Left lung (tissue), 10 donors: ENCODE measurements around the gene CDC42BPA. TPM values are rescaled to one million over a fixed set of nuclear protein-coding genes. Genes with fewer than 3 reads are reported as not detected.

ENCODE experiments used
- ATAC-seq: fragments of 200-7000 bp; cut with Tn5 transposase; one replicate; pipeline ENCODE4 v1.9.1; 2020; ENCODE audit warnings: moderate library complexity
- DNase-seq, 4 donors: peaks; one replicate each; pipeline ENCODE4 v3.0.0-alpha.2; 2013 to 2020
- H3K27ac ChIP-seq, 2 donors: fragments of 200-600 bp; sonication (generic) in 1 of 2; one replicate each; pipeline versions ENCODE4 v1.5.0 to v1.8.0; 2020 to 2021
- H3K27me3 ChIP-seq, 2 donors: fragments of 200-600 bp; sonication (generic) in 1 of 2; one replicate each; pipeline versions ENCODE4 v1.5.0 to v1.8.0; 2020 to 2021
- H3K36me3 ChIP-seq, 2 donors: fragments of 200-600 bp; sonication (generic) in 1 of 2; one replicate each; pipeline versions ENCODE4 v1.5.0 to v1.8.0; 2020 to 2021
- H3K4me1 ChIP-seq, 2 donors: fragments of 200-600 bp; one replicate each; pipeline ENCODE4 v1.8.0; 2021
- H3K4me3 ChIP-seq, 2 donors: fragments of 200-600 bp; sonication (generic) in 1 of 2; one replicate each; pipeline versions ENCODE4 v1.5.0 to v1.8.0; 2020 to 2021; ENCODE audit warnings: mild to moderate bottlenecking in 1 of 2
- H3K9me3 ChIP-seq, 2 donors: fragments of 200-600 bp; sonication (generic) in 1 of 2; one replicate each; pipeline versions ENCODE4 v1.5.0 to v1.8.0; 2020 to 2021
- intact Hi-C, 2 donors: fragments of 100-400 bp; cut with DNase I; formaldehyde crosslinking; loops; one replicate each; pipeline versions ENCODE4 v1.11.2 to v1.14.2; 2022
- polyA plus RNA-seq, 6 donors: library from polyadenylated mRNA; unstranded; fragments of 120-200 nt; gene quantifications; one replicate each; pipeline ENCODE4 v1.2.1, GENCODE V29; 2013; ENCODE audit not compliant: insufficient read length in 6 of 6
- total RNA-seq, 2 donors: library from RNA; stranded (reverse); fragmentation: NEBNext Ultra II Directional; extraction: Animal tissue kit (Norgen Biotek cat#: 25700); gene quantifications; one replicate each; pipeline ENCODE4 v1.2.1, GENCODE V29; 2021
- TF ChIP-seq, protein P1 (sequence below), 2 donors: fragments of 200-600 bp; sonication (generic) in 1 of 2; IDR thresholded peaks; one replicate each; pipeline versions ENCODE4 v1.5.0 to v1.8.0; 2021; ENCODE audit warnings: antibody characterized with exemption in 2 of 2
- donor health status: DM: no; HTN: yes; CAD: no.
- donor health status: DM: no; HTN: no; CAD: no.

The CDC42BPA gene
- total and polyA plus RNA-seq, 8 donors, result 35.8 to 49.0 (median 43.4) TPM

DNA sequence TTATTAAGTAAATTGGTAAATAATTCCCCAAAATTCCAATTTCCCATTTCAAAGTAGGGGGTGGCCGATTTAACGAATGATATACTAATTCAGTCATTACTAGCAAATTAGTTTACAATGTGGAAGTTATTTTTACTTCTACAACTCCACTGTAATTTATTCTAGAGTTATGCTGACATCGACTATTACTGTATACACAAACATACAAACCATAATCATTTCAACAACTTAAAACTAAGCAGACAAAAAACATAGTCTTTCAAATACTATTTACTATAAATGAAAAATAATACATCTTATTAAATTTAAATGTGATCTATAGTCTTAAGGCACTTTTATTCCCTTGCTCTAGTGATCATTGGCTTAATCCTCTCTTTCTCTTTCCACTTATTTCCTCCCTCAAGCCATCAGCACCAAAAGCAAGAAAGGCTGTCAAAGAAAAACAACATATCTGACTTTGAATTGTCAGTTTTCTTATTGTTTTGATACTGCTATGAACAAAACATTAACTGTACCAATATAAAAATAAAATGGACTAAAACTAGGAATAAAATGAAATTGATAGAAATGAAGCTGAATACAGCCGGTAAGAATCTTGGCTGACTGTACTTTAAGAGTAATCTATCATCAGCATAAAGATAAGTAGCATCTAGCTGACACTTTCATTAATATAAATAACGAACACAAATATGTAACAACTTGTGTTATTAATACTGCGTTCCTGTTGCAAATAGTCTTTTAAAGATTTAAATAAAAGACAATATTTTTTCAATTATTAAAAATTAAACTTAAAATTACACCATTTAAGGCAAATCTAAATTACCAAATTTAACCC is 4.1 kb downstream of the CDC42BPA start:
- ATAC-seq, result no peak
- TF ChIP-seq, protein P1, sequence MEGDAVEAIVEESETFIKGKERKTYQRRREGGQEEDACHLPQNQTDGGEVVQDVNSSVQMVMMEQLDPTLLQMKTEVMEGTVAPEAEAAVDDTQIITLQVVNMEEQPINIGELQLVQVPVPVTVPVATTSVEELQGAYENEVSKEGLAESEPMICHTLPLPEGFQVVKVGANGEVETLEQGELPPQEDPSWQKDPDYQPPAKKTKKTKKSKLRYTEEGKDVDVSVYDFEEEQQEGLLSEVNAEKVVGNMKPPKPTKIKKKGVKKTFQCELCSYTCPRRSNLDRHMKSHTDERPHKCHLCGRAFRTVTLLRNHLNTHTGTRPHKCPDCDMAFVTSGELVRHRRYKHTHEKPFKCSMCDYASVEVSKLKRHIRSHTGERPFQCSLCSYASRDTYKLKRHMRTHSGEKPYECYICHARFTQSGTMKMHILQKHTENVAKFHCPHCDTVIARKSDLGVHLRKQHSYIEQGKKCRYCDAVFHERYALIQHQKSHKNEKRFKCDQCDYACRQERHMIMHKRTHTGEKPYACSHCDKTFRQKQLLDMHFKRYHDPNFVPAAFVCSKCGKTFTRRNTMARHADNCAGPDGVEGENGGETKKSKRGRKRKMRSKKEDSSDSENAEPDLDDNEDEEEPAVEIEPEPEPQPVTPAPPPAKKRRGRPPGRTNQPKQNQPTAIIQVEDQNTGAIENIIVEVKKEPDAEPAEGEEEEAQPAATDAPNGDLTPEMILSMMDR (IDR thresholded peaks at IDR 0.05), result no peak
- H3K27ac ChIP-seq, result no peak overlapping the region
- no peak for DNase-seq
- peaks cover 0 to 24% of the 10 kb centered on the region in 2 donors for H3K27me3 ChIP-seq
- intact Hi-C loops, result no loop called here
- H3K4me3 ChIP-seq, result peak overlapping the region in 1 of 2 donors; percentile 59
- H3K4me1 ChIP-seq, result peaks cover 0 to 5% of the 10 kb centered on the region in 2 donors
- no peaks in the 10 kb centered on the region for H3K9me3 ChIP-seq
- no peaks in the 10 kb centered on the region for H3K36me3 ChIP-seq

DNA sequence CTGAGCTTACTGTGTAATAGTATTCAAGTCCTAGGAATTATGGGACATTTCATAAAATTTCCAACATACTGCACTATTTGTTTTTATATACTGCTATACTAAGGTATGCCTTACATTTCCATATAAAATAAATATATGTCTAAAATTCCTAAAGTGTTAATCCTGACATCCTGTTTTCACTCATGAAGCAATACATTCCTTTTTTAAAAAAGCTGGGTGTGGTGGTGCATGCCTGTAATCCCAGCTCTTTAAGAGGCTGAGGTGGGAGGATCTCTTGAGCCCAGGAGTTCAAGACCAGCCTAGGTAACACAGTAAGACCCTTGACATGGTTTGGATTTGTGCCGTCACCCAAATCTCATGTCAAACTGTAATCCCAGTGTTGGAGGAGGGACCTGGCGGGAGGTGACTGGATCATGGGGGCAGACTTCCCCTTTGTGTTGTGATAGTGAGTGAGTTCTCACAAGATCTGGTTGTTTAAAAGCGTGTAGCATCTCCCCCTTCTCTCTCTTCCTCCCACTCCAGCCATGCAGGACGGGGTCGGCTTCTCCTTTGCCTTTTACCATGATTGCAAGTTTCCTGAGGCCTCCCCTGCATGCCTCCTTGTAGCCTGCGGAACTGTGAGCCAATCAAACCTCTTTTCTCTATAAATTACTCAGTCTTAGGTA is 5.8 kb downstream of the CDC42BPA start:
- Histone ChIP-seq H3K36me3 (no peaks in the 10 kb centered on the region), H3K27ac (no peak overlapping the region), H3K27me3 (peaks cover 0 to 6% of the 10 kb centered on the region in 2 donors), H3K9me3 (no peaks in the 10 kb centered on the region), H3K4me3 (no peak overlapping the region), H3K4me1 (peaks cover 0 to 12% of the 10 kb centered on the region in 2 donors)
- DNase-seq, result no peak
- intact Hi-C loops, result no loop called here
- no peak for ATAC-seq
- TF ChIP-seq, protein P1 (IDR thresholded peaks at IDR 0.05), result no peak

DNA sequence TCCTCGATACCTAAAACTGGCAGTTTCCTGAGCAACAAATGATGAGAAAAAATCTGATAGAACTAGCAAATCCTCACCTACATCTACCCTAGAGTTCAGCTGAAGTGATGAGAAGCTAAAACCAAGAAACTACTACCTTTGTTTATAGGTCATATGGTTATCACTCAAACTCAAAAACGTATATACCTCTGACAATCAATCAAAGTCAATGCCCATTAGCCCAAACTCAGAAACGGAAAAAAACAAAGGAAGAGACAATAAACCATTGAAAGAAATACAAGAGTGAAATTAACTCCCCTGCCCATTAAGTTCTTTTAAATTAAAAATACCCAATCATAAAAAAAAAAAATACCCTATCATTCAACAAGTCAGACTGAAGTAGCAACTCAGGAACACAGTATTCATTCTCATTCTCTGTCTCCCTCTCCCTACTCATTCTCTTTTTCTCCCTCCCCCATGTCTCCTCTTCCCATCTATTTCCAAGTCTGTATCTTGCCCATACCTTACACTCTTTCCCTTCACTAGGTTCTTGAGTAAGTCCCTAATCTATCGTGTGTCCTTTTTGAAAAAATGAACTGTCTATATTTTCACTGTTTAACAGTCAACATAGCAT is 6.8 kb downstream of the CDC42BPA start:
- intact Hi-C loops, result no loop called here
- no peak overlapping the region for H3K4me3 ChIP-seq
- TF ChIP-seq, protein P1 (IDR thresholded peaks at IDR 0.05), result no peak
- no peaks in the 10 kb centered on the region for H3K27me3 ChIP-seq
- H3K9me3 ChIP-seq, result no peaks in the 10 kb centered on the region
- H3K27ac ChIP-seq, result no peak overlapping the region
- H3K4me1 ChIP-seq, result peaks cover 0 to 12% of the 10 kb centered on the region in 2 donors
- no peaks in the 10 kb centered on the region for H3K36me3 ChIP-seq
- DNase-seq (no peak), ATAC-seq (no peak)

DNA sequence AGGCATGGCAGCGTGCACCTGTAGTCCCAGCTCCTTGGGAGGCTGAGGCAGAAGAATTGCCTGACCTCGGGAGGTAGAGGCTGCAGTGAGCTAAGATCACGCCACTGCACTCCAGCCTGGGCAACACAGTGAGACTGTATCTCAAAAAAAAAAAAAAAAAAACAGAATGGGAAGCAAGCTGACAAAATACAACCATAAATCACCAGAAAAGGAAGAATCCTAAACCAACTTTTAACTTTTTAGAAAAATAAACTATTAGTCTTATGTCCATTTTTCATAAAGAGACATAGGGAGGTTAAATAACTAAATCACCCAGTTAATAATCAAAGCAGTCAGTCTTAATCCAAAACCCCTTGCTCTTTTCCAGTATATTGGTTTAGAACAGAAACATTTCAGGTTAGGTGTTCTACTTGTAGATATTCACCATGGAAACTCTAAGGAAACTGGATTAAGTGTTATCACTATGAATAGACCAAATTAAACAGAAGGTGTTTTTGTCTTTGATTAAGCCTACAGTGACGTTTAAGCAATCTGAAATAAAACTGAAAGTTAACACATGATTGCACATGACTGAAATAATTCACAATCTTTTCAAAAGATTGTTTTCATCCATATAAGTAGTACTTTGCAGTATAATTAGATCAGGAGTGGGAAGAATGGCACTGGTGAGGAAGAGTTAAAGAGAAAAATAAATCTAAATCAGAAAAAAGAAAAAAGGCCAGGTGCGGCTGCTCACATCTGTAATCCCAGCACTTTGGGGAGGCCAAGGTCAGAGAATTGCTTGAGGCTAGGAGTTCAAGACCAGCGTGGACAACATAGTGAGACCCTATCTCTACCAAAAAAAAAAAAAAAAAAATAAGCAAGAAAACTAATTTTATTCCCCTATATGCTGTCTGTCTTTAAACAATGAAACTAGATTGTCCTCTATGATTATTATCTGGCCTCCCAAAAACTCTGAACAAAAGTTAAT is 9.6 kb downstream of the CDC42BPA start:
- intact Hi-C loops, result no loop called here
- no peaks in the 10 kb centered on the region for H3K36me3 ChIP-seq
- no peak overlapping the region for H3K27ac ChIP-seq
- DNase-seq (no peak), ATAC-seq (peak; percentile 41)
- TF ChIP-seq, protein P1 (IDR thresholded peaks at IDR 0.05), result no peak
- H3K4me1 ChIP-seq, result peaks cover 0 to 7% of the 10 kb centered on the region in 2 donors
- no peaks in the 10 kb centered on the region for H3K27me3 ChIP-seq
- no peak overlapping the region for H3K4me3 ChIP-seq
- H3K9me3 ChIP-seq, result no peaks in the 10 kb centered on the region
